Hepatic stellate cell (primary cell): ENCODE data around the gene FHIT.
"Not testable (repeated sequence)": the region's sequence is repeated elsewhere in the genome, so short reads cannot be mapped to it uniquely, and the experiment has no call there.

Source experiments
- DNase-seq: peaks from one replicate; pipeline ENCODE4 v3.0.0; 2011; ENCODE audit warnings: low spot score

Gene FHIT

GRCh38 chr3:59934560-59934959 is 1316.7 kb downstream of the FHIT start:
- DNase-seq, result not testable (repeated sequence)

- DNase-seq, result no peak
These were observed 1321.1 kb downstream of the FHIT start for GRCh38 chr3:59930170-59930569.

GRCh38 chr3:59927056-59927455 is 1324.2 kb downstream of the FHIT start:
- DNase-seq, result no peak

- no peak for DNase-seq
These were observed 1325.3 kb downstream of the FHIT start for GRCh38 chr3:59925946-59926345.

GRCh38 chr3:59922192-59922591 is 1329.1 kb downstream of the FHIT start:
- no peak for DNase-seq

GRCh38 chr3:59920822-59921221 is 1330.4 kb downstream of the FHIT start:
- DNase-seq, result no peak

- DNase-seq, result no peak
These were observed 1331.7 kb downstream of the FHIT start for GRCh38 chr3:59919586-59919985.

- no peak for DNase-seq
These were observed 1337.0 kb downstream of the FHIT start for GRCh38 chr3:59914251-59914650.

GRCh38 chr3:59913645-59914044 is 1337.6 kb downstream of the FHIT start:
- DNase-seq, result no peak

GRCh38 chr3:59908701-59909100 is 1342.6 kb downstream of the FHIT start:
- DNase-seq, result no peak

GRCh38 chr3:59908280-59908679 is 1343.0 kb downstream of the FHIT start:
- DNase-seq, result no peak

- no peak for DNase-seq
These were observed 1347.0 kb downstream of the FHIT start for GRCh38 chr3:59904296-59904695.

GRCh38 chr3:59899061-59899460 is 1352.2 kb downstream of the FHIT start:
- no peak for DNase-seq

- no peak for DNase-seq
These were observed 1355.3 kb downstream of the FHIT start for GRCh38 chr3:59895972-59896371.

GRCh38 chr3:59894425-59895121 is 1356.7 kb downstream of the FHIT start:
- no peak for DNase-seq

- no peak for DNase-seq
These were observed 1360.6 kb downstream of the FHIT start for GRCh38 chr3:59890639-59891038.

- DNase-seq, result no peak
These were observed 1364.5 kb downstream of the FHIT start for GRCh38 chr3:59886790-59887189.

- no peak for DNase-seq
These were observed 1365.3 kb downstream of the FHIT start for GRCh38 chr3:59885899-59886400.

GRCh38 chr3:59885101-59885500 is 1366.2 kb downstream of the FHIT start:
- no peak for DNase-seq

- no peak for DNase-seq
These were observed 1366.8 kb downstream of the FHIT start for GRCh38 chr3:59884409-59884808.

- no peak for DNase-seq
These were observed 1368.5 kb downstream of the FHIT start for GRCh38 chr3:59882746-59883145.

- DNase-seq, result no peak
These were observed 1370.5 kb downstream of the FHIT start for GRCh38 chr3:59880717-59881116.

- DNase-seq, result no peak
These were observed 1372.1 kb downstream of the FHIT start for GRCh38 chr3:59879031-59879581.

GRCh38 chr3:59878038-59878427 is 1373.2 kb downstream of the FHIT start:
- DNase-seq, result no peak
